Stomach (tissue), 4 donors: ENCODE data around the gene UGT1A8.

Experiments used
- POLR2AphosphoS5 ChIP-seq, 3 donors: sonication (generic); formaldehyde crosslinking; IDR thresholded peaks; one replicate each; pipeline ENCODE4 v1.6.1; 2016; ENCODE audit warnings: antibody characterized with exemption in 3 of 3
- TF ChIP-seq, protein P1 (sequence below), 7 experiments: fragments of 450-650 bp in 4 of 7; fragments of 200-600 bp in 3 of 7; sonication (generic) in 3 of 7; IDR thresholded peaks; one replicate each; pipeline ENCODE4 v1.5.1; 2016 to 2019; ENCODE audit warnings: antibody characterized with exemption in 7 of 7, control low read depth in 2 of 7, mild to moderate bottlenecking in 1 of 7

DNA sequence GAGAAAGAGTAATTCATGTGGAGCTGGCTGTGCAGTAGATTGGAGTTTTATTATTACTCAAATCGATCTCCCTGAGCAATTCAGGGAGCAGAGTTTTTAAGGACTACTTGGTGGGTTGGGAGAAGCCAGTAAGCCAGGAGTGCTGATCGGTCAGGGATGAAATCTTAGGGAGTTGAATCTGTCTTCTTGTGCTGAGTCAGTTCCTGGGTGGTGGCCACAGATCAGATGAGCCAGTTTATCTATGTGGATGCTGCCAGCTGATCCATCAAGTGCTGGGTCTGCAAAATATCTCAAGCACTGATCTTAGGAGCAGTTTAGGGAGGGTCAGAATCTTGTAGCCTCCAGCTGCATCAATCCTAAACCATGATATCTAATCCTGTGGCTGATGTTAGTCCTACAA lies 17.0 kb upstream of the UGT1A8 start:
- TF ChIP-seq POLR2AphosphoS5 (IDR thresholded peaks at IDR 0.05): no peak
- TF ChIP-seq, protein P1, sequence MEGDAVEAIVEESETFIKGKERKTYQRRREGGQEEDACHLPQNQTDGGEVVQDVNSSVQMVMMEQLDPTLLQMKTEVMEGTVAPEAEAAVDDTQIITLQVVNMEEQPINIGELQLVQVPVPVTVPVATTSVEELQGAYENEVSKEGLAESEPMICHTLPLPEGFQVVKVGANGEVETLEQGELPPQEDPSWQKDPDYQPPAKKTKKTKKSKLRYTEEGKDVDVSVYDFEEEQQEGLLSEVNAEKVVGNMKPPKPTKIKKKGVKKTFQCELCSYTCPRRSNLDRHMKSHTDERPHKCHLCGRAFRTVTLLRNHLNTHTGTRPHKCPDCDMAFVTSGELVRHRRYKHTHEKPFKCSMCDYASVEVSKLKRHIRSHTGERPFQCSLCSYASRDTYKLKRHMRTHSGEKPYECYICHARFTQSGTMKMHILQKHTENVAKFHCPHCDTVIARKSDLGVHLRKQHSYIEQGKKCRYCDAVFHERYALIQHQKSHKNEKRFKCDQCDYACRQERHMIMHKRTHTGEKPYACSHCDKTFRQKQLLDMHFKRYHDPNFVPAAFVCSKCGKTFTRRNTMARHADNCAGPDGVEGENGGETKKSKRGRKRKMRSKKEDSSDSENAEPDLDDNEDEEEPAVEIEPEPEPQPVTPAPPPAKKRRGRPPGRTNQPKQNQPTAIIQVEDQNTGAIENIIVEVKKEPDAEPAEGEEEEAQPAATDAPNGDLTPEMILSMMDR (IDR thresholded peaks at IDR 0.05): no peak
